Measurements from ENCODE around the gene GPRC5B.

Gene GPRC5B

GRCh38 chr16:19882186-19882585, 2.5 kb downstream of the GPRC5B start:
- no peak for DNase-seq (ENCODE audit: extremely low read depth, low read depth)
- H3K4me3 ChIP-seq (replicated peaks; ENCODE audit: low read depth, low read length): no peak overlapping the region
- TF ChIP-seq CTCF (IDR thresholded peaks at IDR 0.05; ENCODE audit: low read depth, low read length, missing control alignments): no peak

GRCh38 chr16:19881783-19882182, 2.9 kb downstream of the GPRC5B start:
- no peak overlapping the region for H3K4me3 ChIP-seq (replicated peaks; ENCODE audit: low read depth, low read length)
- TF ChIP-seq CTCF (IDR thresholded peaks at IDR 0.05; ENCODE audit: low read depth, low read length, missing control alignments): no peak
- DNase-seq (ENCODE audit: extremely low read depth, low read depth): no peak

GRCh38 chr16:19881028-19881427, 3.6 kb downstream of the GPRC5B start:
- no peak overlapping the region for H3K4me3 ChIP-seq (replicated peaks; ENCODE audit: low read depth, low read length)
- no peak for DNase-seq (ENCODE audit: extremely low read depth, low read depth)
- TF ChIP-seq CTCF (IDR thresholded peaks at IDR 0.05; ENCODE audit: low read depth, low read length, missing control alignments): no peak

- no peak for DNase-seq (ENCODE audit: extremely low read depth, low read depth)
- no peak overlapping the region for H3K4me3 ChIP-seq (replicated peaks; ENCODE audit: low read depth, low read length)
- no peak for TF ChIP-seq CTCF (IDR thresholded peaks at IDR 0.05; ENCODE audit: low read depth, low read length, missing control alignments)
Observed at GRCh38 chr16:19879241-19879792, 5.3 kb downstream of the GPRC5B start.

GRCh38 chr16:19878757-19879156, 5.9 kb downstream of the GPRC5B start:
- DNase-seq (ENCODE audit: extremely low read depth, low read depth): no peak
- no peak for TF ChIP-seq CTCF (IDR thresholded peaks at IDR 0.05; ENCODE audit: low read depth, low read length, missing control alignments)
- no peak overlapping the region for H3K4me3 ChIP-seq (replicated peaks; ENCODE audit: low read depth, low read length)

GRCh38 chr16:19876501-19877059, 8.1 kb downstream of the GPRC5B start:
- no peak for DNase-seq (ENCODE audit: extremely low read depth, low read depth)
- no peak for TF ChIP-seq CTCF (IDR thresholded peaks at IDR 0.05; ENCODE audit: low read depth, low read length, missing control alignments)
- no peak overlapping the region for H3K4me3 ChIP-seq (replicated peaks; ENCODE audit: low read depth, low read length)

GRCh38 chr16:19875900-19876299, 8.7 kb downstream of the GPRC5B start:
- TF ChIP-seq CTCF (IDR thresholded peaks at IDR 0.05; ENCODE audit: low read depth, low read length, missing control alignments): no peak
- no peak overlapping the region for H3K4me3 ChIP-seq (replicated peaks; ENCODE audit: low read depth, low read length)
- no peak for DNase-seq (ENCODE audit: extremely low read depth, low read depth)
